GM03348 (cell line): ENCODE data around the gene UGT1A9.
"Not testable (repeated sequence)": the region's sequence is repeated elsewhere in the genome, so short reads cannot be mapped to it uniquely, and the experiment has no call there.

Experiments used
- DNase-seq: peaks from one replicate; pipeline ENCODE4 v3.0.0; 2012; ENCODE audit warnings: low spot score

UGT1A9 gene

GRCh38 chr2:233680361-233681045 lies 8.8 kb downstream of the UGT1A9 start:
- DNase-seq, result no peak

DNA sequence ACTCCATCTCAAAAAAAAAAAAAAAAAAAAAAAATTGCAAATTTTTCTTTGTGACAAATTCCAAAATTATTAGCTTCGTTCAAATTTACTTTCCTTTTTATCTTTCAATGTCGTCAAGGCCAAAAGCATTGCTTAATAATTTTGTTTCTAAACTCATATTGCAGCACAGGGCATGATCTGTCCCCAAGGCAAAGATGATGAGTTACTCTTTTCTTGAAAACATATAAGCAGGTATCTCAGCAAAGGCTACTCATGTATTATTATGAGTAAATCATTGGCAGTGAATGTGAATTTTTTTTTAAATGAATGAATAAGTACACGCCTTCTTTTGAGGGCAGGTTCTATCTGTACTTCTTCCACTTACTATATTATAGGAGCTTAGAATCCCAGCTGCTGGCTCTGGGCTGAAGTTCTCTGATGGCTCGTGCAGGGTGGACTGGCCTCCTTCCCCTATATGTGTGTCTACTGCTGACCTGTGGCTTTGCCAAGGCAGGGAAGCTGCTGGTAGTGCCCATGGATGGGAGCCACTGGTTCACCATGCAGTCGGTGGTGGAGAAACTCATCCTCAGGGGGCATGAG lies 9.9 kb downstream of the UGT1A9 start, which contains the start of gene UGT1A7:
UGT1A7 (plus strand) TSS at position 381 of the 579 bp plus-strand sequence; CDS start at position 418, 37 bp downstream.
- no peak for DNase-seq

GRCh38 chr2:233684640-233685039 lies 12.9 kb downstream of the UGT1A9 start:
- no peak for DNase-seq

GRCh38 chr2:233686928-233687327 lies 15.2 kb downstream of the UGT1A9 start:
- no peak for DNase-seq

- no peak for DNase-seq
These were observed 16.6 kb downstream of the UGT1A9 start for GRCh38 chr2:233688341-233688740.

DNA sequence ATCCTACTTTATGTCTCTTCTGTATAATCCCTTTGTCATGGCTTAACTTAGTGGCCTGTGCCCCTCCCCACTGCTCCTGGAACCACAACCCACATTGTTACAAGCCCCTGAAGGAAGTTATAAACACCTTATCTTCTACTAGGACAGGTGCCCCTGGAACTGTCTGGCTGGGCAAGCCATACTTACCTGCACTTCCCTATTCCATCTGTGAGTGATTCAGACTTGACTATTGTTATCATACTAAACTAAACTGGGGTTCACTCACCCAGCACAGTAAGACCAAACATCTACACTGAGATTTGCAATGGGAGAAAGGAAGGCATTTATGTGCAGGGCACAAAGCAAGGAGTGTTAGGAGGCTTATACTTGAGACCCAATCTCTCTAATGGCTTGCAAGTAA lies 17.3 kb downstream of the UGT1A9 start:
- no peak for DNase-seq

- DNase-seq, result no peak
These were observed 17.8 kb downstream of the UGT1A9 start for GRCh38 chr2:233689501-233689900.

GRCh38 chr2:233690444-233690843 lies 18.7 kb downstream of the UGT1A9 start:
- DNase-seq, result no peak

GRCh38 chr2:233691443-233692433 lies 20.0 kb downstream of the UGT1A9 start:
- DNase-seq, result no peak

GRCh38 chr2:233692648-233693047 lies 20.9 kb downstream of the UGT1A9 start, which contains the start of gene UGT1A6:
UGT1A6 (plus strand) TSS chr2:233692890; CDS start chr2:233693005, 115 bp downstream.
- DNase-seq, result no peak

- DNase-seq, result no peak
These were observed 22.3 kb downstream of the UGT1A9 start for GRCh38 chr2:233693963-233694362.

- DNase-seq, result no peak
These were observed 27.0 kb downstream of the UGT1A9 start for GRCh38 chr2:233698740-233699139.

GRCh38 chr2:233699424-233700027 lies 27.8 kb downstream of the UGT1A9 start:
- no peak for DNase-seq

DNA sequence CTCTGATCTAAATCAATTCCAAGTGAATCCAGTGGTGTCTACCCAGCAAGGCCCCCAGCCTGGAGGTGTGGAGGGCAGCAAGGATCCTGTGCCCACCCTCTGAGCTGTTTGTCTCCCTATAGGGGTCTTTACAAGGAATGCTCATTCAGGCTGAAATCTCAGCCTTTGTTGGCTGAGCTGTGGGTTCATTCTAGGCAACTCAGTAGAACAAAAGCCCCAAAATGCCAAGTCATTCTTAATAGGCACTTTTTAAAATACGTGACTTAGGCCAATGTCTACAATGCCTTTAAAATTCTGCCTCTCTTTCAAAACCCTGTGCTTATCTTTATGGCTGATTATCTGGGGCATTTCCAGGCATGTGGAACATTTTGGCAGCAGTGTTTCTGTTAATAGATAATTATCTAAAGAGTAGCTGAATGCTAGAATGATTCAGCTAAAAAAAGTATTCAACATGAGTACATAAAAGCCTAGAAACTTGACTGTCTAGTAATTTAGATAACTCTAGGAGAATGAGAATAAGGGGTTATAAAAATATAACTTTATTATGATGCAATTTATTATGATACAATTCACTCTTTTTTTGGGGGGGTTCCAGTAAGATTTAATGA lies 28.4 kb downstream of the UGT1A9 start:
- DNase-seq, result peak; percentile 17

DNA sequence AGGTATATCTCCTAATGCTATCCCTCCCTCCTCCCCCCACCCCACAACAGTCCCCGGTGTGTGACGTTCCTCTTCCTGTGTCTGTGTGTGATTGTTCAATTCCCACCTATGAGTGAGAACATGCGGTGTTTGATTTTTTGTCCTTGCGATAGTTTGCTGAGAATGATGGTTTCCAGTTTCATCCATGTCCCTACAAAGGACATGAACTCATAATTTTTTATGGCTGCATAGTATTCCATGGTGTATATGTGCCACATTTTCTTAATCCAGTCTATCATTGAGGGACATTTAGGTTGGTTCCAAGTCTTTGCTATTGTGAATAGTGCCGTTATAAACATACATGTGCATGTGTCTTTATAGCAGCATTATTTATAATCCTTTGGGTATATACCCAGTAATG lies 29.1 kb downstream of the UGT1A9 start:
- DNase-seq, result not testable (repeated sequence)

- DNase-seq, result no peak
These were observed 30.5 kb downstream of the UGT1A9 start for GRCh38 chr2:233702238-233702637.

- DNase-seq, result peak; percentile 19
These were observed 34.3 kb downstream of the UGT1A9 start for GRCh38 chr2:233705911-233706506.

- DNase-seq, result peak; percentile 32
These were observed 35.0 kb downstream of the UGT1A9 start for GRCh38 chr2:233706720-233707119.

DNA sequence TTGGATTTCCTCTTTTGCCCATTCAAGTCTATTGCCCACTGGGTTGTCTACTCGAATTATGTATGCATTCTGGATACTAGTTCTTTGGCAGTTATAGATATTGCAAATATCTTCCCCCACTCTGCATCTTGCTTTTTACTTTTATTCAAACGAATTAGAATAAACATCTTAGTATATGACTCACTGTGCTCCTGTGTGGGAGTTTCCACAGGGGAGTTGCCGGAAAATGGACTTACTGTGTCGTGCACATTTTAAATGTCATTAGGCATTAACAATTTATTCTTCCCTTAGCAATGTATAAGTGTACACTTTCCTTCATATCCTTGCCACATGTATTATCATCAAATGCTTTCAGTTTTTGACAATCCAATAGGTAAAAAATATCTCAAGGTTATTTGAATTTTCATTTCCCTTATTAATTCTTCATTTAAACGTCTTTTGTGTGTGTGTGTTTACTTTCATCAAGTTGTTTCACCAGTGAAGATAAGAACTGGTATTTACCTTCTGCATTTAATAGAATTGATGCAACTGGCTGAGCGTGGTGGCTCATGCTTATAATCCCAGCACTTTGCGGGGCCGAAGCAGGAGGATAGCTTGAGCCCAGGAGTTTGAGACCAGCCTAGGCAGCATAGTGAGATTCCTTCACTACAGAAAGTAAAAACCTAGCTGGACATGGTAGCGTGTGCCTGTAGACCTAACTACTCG lies 36.4 kb downstream of the UGT1A9 start:
- DNase-seq, result peak; percentile 16

GRCh38 chr2:233708942-233709341 lies 37.2 kb downstream of the UGT1A9 start:
- DNase-seq, result no peak
